ENCODE data around the gene MAB21L4.

The MAB21L4 gene

DNA sequence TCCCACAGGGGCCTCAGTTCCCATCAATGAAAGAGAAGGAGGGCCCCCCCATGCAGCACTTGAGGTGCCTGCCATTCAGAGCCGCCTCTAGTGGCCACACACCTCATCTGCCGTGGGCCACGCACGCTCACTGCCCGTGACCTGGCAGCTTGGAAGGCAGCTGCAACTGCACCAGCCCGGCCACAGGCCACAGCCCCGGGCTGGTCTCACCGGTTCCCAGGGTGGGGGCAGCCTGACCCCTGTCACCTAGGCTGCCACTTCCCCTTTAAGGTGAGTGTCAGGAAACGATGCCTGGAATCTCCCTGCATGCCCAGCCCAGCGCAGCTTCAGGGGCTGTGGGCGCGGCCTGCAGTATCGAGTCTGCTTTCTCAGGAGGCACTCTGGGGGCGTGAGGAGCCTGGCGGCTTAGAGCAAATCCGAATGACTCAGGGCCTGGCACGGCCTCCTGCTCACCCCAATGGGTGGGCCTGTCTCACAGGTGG is 2.6 kb downstream of the MAB21L4 start:
- DNase-seq = peak in 1 of 2 donors; percentile 8

DNA sequence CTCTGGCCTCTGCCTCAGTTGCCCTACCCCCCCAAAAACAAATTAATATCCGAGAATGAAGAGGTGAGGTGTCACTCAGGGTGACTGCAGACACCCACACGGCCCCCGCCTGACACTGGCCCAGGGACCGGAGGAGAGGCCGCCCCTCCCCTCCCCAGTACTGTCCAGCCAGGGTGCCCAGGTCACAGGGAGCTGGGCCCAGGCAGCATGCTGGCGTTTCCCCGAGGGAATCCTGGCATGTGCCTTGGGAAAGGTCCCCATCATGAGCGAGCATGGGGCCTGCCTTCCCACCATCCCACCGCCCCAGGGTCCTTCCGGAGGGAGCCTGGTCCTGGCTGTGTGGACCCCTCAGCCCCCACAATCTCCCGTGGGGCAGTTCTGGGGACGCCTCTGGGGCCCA is 3.0 kb downstream of the MAB21L4 start:
- no peak for DNase-seq

GRCh38 chr2:240892356-240892755 is 3.6 kb downstream of the MAB21L4 start:
- DNase-seq = no peak

DNA sequence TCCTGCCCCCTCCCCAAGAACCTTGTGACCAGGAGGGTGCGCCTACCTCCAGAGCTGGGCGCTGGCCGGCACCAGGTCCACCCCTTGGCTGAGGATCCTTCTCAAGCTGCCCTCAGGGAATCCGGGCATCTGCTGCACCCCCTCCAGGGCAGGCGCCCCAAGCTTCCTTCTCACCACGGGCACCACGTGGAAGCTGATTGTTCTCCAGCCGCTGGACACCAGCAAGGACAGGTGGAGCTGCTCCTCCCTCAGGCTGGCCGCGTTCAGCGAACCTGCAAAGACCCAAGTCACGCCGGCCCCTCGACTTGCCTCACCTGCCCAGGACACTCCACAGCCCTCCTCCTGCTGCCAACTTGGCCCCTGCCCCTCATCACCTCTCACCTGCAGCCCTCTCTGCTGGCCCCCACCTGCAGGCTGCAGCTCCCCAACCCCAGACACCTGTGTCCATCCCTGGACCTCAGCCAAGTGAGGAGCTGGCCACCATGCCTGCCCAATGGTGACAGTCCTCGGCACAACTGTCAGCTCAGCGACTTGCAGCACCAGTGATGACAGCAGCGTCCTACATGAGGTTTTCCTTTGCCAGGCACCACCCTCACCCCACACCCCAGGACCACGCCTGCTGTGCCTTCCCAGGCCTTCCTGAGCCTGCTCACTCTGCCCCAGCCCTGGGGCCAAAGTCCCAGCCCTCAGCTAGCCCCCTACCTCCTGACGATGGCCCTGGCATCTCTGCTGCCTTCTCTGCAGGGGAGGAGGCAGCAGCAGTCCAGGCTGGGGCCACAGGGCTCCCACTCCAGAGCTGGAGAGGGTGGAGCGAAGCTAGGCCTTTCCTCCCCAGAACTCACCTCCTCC is 4.2 kb downstream of the MAB21L4 start:
- DNase-seq = no peak

- no peak for DNase-seq
Measured at GRCh38 chr2:240890691-240891090, 5.3 kb downstream of the MAB21L4 start.

DNA sequence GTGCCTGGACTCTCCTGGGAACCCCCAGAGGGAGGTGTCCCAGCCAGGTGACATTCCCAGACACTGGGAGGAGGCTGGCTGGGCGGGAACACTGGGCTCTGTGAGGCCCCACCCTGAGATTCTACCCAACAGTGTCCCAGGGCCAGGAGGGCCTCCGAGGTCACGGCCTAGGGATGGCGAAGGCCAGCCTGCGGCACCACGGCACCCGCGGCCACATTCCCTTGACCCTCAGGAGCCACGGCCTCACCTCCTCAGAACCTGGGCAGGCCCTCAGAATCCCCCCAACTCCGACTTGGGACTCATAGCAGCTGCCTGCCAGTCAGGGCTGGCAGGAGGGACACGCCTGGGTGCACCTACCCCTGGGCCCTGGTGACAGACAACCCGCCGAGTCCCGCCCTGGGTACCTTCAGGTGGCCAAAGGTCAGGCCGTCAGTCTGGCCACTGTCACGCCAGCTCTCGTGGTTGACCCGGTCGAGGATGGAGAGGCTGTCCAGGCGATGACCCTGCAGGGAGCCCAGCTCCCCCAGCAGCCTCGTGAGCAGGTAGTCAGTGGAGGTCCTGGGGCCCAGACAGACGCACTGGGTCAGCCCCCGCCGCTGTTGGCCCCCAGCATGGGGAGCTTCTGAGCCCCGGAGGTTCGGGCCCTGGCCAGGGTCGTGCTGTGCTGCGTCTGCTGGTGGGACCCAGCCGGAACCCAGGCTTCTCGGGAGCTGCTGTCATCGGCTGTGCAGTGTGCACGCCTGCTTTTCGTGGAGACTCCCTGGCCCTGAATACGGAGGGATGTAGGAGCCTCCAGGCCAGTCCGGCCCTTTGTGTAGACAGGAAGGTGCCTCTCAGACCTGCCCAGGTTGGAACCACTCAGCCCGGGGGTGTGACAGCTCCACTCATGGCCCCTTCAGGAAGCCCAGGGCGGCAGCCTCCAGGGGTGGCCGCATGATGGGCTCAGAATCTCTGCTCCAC is 6.1 kb downstream of the MAB21L4 start:
- DNase-seq = no peak

DNA sequence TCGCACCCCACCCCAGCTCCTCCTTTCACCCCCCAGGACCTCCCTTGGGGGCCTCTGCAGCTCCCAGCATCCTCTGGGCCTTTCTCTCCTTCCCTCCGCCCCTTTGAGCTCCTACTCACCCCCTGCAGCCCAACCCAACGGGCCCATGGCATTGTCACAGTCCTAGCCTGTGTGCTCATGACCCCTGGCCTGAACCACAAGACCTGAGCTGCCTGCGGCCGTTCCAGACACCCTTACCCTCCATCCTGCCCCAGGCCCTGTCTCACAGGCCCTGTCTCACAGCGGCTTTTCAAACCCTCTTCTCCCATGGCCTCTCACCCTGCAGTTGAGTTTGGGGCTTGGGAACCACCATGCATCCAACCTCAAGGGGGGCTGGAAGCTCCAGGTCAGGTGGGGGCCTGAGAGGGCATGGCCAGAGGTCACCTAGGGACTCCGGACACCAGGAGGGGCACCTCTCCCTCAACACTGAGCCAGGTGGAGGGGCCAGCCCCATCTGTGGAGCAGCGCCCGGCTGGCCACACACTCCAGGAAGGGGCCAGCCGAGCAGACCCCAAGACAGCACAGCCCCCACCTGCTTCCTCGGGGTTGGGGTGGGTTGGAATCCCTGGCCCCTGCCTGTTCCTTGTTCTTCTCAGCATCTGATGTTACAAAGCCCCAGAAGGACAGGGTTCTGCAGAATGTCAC is 6.9 kb downstream of the MAB21L4 start:
- no peak for DNase-seq

- no peak for DNase-seq
Measured at GRCh38 chr2:240888130-240888889, 7.6 kb downstream of the MAB21L4 start.

- no peak for DNase-seq
Measured at GRCh38 chr2:240887631-240888030, 8.3 kb downstream of the MAB21L4 start.

DNA sequence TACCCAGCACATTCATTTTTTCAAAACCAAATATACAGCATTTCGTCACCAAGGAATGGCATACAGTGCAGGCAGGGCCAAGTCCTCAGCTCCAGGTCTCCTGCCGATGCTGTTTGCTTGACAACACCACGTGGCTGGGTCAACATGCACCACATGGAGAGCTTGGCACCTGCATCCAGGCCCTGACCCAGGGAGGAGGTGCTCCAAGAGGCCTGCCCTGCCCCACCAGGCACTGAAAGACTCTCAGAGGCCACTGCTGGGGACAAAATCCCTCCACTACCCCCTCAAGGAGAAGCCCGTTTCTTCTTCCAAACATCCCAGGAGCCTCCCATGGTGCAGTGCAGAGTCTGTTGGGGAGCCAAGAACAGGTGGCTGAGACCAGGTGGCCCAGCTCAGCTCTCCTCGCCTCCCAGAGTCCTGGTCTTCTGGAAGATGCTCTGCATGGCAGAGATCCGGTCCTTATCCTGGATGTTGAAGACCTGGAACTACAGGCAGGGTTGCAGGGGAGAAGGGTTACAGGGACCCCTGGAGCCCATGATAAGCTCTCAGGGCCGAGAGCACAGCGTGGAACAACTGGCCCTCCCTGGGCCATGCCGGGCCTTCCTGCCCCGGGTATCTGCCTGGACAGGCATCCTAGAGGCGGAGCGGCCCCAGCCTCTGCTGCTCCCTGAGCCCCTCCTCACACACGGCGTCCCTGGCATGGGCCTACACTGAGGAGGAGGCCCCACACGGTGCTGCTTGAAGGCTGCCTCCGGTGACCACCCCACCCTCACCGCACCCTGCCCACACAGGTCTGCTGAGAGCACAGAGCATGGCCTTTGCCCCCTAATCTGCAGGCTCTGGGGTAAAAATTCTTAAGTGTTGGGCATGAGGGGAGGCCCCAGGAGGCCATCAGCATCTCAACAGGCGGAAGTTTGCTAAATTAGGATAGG is 9.0 kb downstream of the MAB21L4 start:
- DNase-seq = no peak

GRCh38 chr2:240886023-240886565 is 9.9 kb downstream of the MAB21L4 start:
- DNase-seq = no peak

GRCh38 chr2:240885566-240885965 is 10.4 kb downstream of the MAB21L4 start:
- DNase-seq = no peak

DNA sequence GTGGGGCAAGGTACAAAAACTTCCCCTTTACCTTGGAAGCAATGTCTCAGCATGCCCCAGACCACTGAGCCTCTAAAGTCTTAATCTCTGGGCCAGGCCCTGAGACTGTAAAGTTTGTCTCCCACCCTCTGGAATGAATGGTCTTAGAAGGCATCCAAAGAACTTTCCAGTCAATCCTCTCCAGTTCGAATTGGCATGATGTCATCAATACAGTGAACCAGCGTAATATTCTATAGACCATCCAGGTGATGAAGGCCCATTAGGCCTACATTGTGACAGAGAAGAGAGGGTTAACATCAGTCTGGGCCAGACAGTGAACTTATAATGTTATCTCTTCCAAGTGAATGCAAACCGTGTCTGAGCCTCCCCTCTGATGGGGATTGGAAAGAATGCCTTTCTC is 11.2 kb downstream of the MAB21L4 start:
- DNase-seq = no peak

DNA sequence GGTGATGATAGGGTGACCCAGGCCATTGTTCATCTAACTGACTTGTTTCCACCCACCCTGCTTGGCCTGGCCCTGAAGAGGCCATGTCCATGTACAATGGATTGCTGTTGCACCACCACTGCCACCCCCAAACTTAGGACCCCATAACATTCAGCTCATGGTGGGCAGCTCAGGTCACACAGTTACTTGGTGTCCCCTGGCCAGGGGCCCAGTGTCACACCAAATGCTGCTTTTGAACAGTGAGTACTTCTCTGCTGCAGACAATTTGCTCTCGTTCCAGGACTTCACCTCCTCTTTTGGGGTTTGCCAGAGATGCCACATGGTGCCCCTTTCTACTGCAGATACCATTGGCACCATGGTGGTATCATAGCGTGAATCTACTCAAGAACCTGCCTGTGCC is 11.7 kb downstream of the MAB21L4 start:
- no peak for DNase-seq

GRCh38 chr2:240881913-240882312 is 14.0 kb downstream of the MAB21L4 start:
- no peak for DNase-seq

GRCh38 chr2:240879105-240879504 is 16.9 kb downstream of the MAB21L4 start:
- DNase-seq = no peak

DNA sequence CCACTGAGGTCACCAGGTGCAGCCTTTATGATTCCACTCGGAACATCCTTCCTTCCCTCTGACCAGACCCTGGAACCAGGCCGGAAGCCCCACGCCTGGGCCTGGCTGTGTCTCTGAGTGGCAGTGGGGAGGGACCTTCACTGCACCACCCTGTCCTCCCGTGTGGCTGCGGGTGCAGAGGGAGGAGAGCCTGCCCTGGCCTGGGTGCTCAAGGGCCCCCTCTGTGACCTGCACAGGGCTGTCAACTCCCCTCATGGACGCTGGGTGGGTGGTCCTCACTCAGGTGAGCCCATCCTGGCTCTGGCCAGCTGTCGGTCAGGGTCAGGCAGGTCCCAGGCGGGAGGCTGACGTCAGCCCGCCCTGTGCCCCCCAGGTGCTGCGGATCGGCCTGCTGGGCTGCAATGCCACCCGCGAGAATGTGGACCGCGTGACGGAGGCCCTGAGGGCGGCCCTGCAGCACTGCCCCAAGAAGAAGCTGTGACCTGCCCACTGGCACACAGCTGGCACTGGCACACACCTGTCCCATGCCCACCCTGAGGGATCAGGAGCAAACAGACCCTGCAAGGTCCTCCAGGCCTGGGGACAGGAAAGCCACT is 17.5 kb downstream of the MAB21L4 start:
- no peak for DNase-seq

GRCh38 chr2:240877460-240878340 is 18.3 kb downstream of the MAB21L4 start:
- no peak for DNase-seq

Measured in CD4-positive, alpha-beta T cell treated with Interleukin-4 for 1 hour (primary cell).